Measurements from ENCODE around the gene RANBP9. TPM values are rescaled to one million over a fixed set of nuclear protein-coding genes. Genes with fewer than 3 reads are reported as not detected.

The RANBP9 gene
- total and polyA plus RNA-seq, 2 of the 13 experiments (the other 11 are each of a cell fraction or from before 2014, with no cell fraction given): 26.6 to 30.6 TPM

GRCh38 chr6:13641315-13641714 lies 70.3 kb downstream of the RANBP9 start:
- CTCF ChIA-PET (ENCODE audit: low intra/inter-chr PET ratio, low total read pairs): no interaction called here
- no TSS peak for BruUV-seq (replicated peaks)

More at GRCh38 chr6:13641315-13641714, 70.3 kb downstream of the RANBP9 start:
- H3K79me2 ChIP-seq (ENCODE audit: insufficient read depth, low read length): no peaks in the 10 kb centered on the region
- in situ Hi-C loops (cut with HindIII; ENCODE audit: extremely low pct_ligation_motif_present, low pct_unique_long_range_greater_than_20kb) (no loop called here), intact Hi-C loops (cut with micrococcal nuclease; ENCODE audit: unreplicated experiment) (loop anchor here (5.0 kb wide), 1 partner anchor 36 kb away; no protein-coding TSS in a partner anchor)
- H3K4me2 ChIP-seq (ENCODE audit: low read depth, low read length): no peak overlapping the region
- no peak overlapping the region for H3K4me3 ChIP-seq (replicated peaks in 1 of 3; ENCODE audit: insufficient read depth in 1 of 3, low read depth in 2 of 3, low read length in 3 of 3)
- H4K20me1 ChIP-seq (ENCODE audit: insufficient read depth, low read length): no peaks in the 10 kb centered on the region
- no peak overlapping the region for H2AFZ ChIP-seq (ENCODE audit: low read length)
- TF ChIP-seq PRDM15 (CRISPR knock-in tag; IDR thresholded peaks at IDR 0.05) (no peak), ATF3 (CRISPR knock-in tag; IDR thresholded peaks at IDR 0.05) (no peak), SIN3A (IDR thresholded peaks at IDR 0.05; ENCODE audit: borderline replicate concordance, low read depth, low read length) (no peak), DMTF1 (CRISPR knock-in tag; IDR thresholded peaks at IDR 0.05) (no peak), ZNF496 (CRISPR knock-in tag; IDR thresholded peaks at IDR 0.05; ENCODE audit: insufficient replicate concordance) (no peak), HIVEP1 (CRISPR knock-in tag; IDR thresholded peaks at IDR 0.05) (no peak), AHR (CRISPR knock-in tag; IDR thresholded peaks at IDR 0.05) (no peak), ZNF230 (CRISPR knock-in tag; IDR thresholded peaks at IDR 0.05) (no peak), ZBTB7A (CRISPR knock-in tag; IDR thresholded peaks at IDR 0.05) (no peak), ZNF713 (CRISPR knock-in tag; IDR thresholded peaks at IDR 0.05) (no peak), TEAD2 (CRISPR knock-in tag; IDR thresholded peaks at IDR 0.05) (no peak), HES4 (CRISPR knock-in tag; IDR thresholded peaks at IDR 0.05; ENCODE audit: borderline replicate concordance) (no peak), ZNF740 (CRISPR knock-in tag; IDR thresholded peaks at IDR 0.05) (no peak), ZNF850 (CRISPR knock-in tag; conservative IDR thresholded peaks at IDR 0.05) (no peak), ZNF816 (CRISPR knock-in tag; IDR thresholded peaks at IDR 0.05; ENCODE audit: borderline replicate concordance) (no peak), SP4 (CRISPR knock-in tag; IDR thresholded peaks at IDR 0.05) (no peak)
- POLR2A ChIA-PET: no interaction called here
- peaks cover 21% of the 10 kb centered on the region for H3K4me1 ChIP-seq (ENCODE audit: insufficient read depth, low read length)
- DNase-seq (ENCODE audit: low spot score) (no peak), ATAC-seq (no peak), FAIRE-seq (no peak)
- peaks cover 9 to 55% of the 10 kb centered on the region in 2 experiments for H3K36me3 ChIP-seq (replicated peaks in 1 of 2; ENCODE audit: control insufficient read depth in 1 of 2, insufficient read depth in 2 of 2, low read length in 2 of 2)
- WGBS (ENCODE audit: low lambda C conversion rate): 76% methylated on average over 5 of the region's 5 CpGs
- H3K27me3 ChIP-seq (ENCODE audit: control insufficient read depth in 1 of 2, insufficient read depth in 2 of 2, low read length in 2 of 2): no peaks in the 10 kb centered on the region
- H3K9ac ChIP-seq (ENCODE audit: insufficient read depth, low read depth, low read length): no peak overlapping the region
- H3K27ac ChIP-seq (ENCODE audit: extremely low read length, insufficient read depth, low read length): no peak overlapping the region
- no peaks in the 10 kb centered on the region for H3K9me3 ChIP-seq (ENCODE audit: low read length)
